Uterus (tissue), 2 donors: ENCODE results near the gene RAB6C.

Experiments
- POLR2A ChIP-seq, 2 donors: fragments of 450-650 bp; IDR thresholded peaks; one replicate each; pipeline ENCODE4 v1.6.1; 2016; ENCODE audit warnings: antibody characterized with exemption in 2 of 2, mild to moderate bottlenecking in 1 of 2, moderate library complexity in 1 of 2
- TF ChIP-seq, protein P1 (sequence below), 4 experiments: fragments of 200-600 bp in 2 of 4; fragments of 450-650 bp in 2 of 4; sonication (generic) in 2 of 4; IDR thresholded peaks; one replicate each; pipeline ENCODE4 v1.5.1; 2016 to 2019; ENCODE audit warnings: antibody characterized with exemption in 4 of 4, mild to moderate bottlenecking in 2 of 4, moderate library complexity in 1 of 4

DNA sequence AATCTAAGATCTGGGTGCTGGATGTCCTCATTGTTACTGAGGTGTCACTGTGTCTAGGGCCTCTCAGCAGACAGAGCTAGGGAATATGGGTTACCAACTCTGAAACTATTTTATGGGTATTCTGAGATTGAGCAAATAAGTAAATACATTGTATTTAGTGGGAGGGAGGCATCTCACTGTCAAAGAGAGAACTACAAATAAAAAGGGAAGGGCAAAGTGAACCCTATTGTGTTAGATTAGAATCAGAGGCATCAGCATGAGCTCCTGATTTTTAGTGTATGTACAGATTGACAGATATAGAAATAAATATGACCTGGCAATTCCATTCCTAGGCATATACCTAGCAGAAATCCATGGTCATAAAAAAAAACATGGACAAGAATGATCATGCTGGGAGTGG lies 33.9 kb upstream of the RAB6C start:
- TF ChIP-seq, protein P1, sequence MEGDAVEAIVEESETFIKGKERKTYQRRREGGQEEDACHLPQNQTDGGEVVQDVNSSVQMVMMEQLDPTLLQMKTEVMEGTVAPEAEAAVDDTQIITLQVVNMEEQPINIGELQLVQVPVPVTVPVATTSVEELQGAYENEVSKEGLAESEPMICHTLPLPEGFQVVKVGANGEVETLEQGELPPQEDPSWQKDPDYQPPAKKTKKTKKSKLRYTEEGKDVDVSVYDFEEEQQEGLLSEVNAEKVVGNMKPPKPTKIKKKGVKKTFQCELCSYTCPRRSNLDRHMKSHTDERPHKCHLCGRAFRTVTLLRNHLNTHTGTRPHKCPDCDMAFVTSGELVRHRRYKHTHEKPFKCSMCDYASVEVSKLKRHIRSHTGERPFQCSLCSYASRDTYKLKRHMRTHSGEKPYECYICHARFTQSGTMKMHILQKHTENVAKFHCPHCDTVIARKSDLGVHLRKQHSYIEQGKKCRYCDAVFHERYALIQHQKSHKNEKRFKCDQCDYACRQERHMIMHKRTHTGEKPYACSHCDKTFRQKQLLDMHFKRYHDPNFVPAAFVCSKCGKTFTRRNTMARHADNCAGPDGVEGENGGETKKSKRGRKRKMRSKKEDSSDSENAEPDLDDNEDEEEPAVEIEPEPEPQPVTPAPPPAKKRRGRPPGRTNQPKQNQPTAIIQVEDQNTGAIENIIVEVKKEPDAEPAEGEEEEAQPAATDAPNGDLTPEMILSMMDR (IDR thresholded peaks at IDR 0.05): no peak
- TF ChIP-seq POLR2A (IDR thresholded peaks at IDR 0.05): no peak
